OCI-LY3 (cell line): Measurements from ENCODE around the gene SCUBE1.

Experiments
- H2AFZ ChIP-seq: fragments of 200-600, 300-600 bp; shearing (Covaris generic); 2 replicates; pipeline ENCODE4 v1.6.0; 2014; ENCODE audit warnings: antibody characterized with exemption, low read depth, low read length
- H3K27ac ChIP-seq: fragments of 200-600, 300-600 bp; sonication (generic); 2 replicates; pipeline ENCODE4 v1.5.1; 2014; ENCODE audit warnings: mild to moderate bottlenecking, low read length, moderate library complexity, mixed read lengths
- H3K27me3 ChIP-seq: fragments of 200-600, 300-600 bp; sonication (generic); 2 replicates; pipeline ENCODE4 v1.6.1; 2014; ENCODE audit warnings: low read depth, low read length, mixed read lengths
- H3K36me3 ChIP-seq: fragments of 200-600, 300-600 bp; sonication (generic); replicated peaks from 2 replicates; pipeline ENCODE3; 2014; ENCODE audit warnings: low read depth, low read length, mixed read lengths
- H3K4me1 ChIP-seq: fragments of 300-600, 200-600 bp; sonication (generic); 2 replicates; pipeline ENCODE4 v1.6.1; 2014; ENCODE audit warnings: low read length, mixed read lengths
- H3K4me2 ChIP-seq: fragments of 200-600, 300-600 bp; sonication (generic); 2 replicates; pipeline ENCODE4 v1.6.1; 2014; ENCODE audit warnings: low read length, mixed read lengths
- H3K4me3 ChIP-seq: fragments of 300-600, 200-600 bp; sonication (generic); 2 replicates; pipeline ENCODE4 v1.5.1; 2014; ENCODE audit warnings: antibody characterized with exemption, mild to moderate bottlenecking, low read length, moderate library complexity
- H3K79me2 ChIP-seq: fragments of 300-600, 200-600 bp; shearing (Covaris generic); 2 replicates; pipeline ENCODE4 v1.6.1; 2014; ENCODE audit warnings: mild to moderate bottlenecking, low read length, mixed read lengths
- H3K9ac ChIP-seq: fragments of 300-600, 200-600 bp; shearing (Covaris generic); 2 replicates; pipeline ENCODE4 v1.6.0; 2014; ENCODE audit warnings: mild to moderate bottlenecking, low read length, moderate library complexity
- H3K9me3 ChIP-seq: fragments of 200-600, 300-600 bp; shearing (Covaris generic); 2 replicates; pipeline ENCODE4 v1.6.1; 2014; ENCODE audit warnings: low read length, mixed read lengths; ENCODE audit not compliant: insufficient read depth
- H4K20me1 ChIP-seq: fragments of 200-600, 300-600 bp; sonication (generic); 2 replicates; pipeline ENCODE4 v1.6.1; 2016; ENCODE audit warnings: low read length, mixed read lengths; ENCODE audit not compliant: insufficient read depth
- EZH2phosphoT487 ChIP-seq: fragments of 200-600 bp; shearing (Covaris generic); IDR thresholded peaks from 2 replicates; pipeline ENCODE4 v1.6.1; 2018; ENCODE audit warnings: antibody characterized with exemption, mixed run types, low read depth
- TF ChIP-seq, protein P1 (sequence below): fragments of 200-600, 300-600 bp; sonication (generic); IDR thresholded peaks from 2 replicates; pipeline ENCODE4 v1.5.1; 2014; ENCODE audit warnings: antibody characterized with exemption, low read length, low read depth

Gene SCUBE1

DNA sequence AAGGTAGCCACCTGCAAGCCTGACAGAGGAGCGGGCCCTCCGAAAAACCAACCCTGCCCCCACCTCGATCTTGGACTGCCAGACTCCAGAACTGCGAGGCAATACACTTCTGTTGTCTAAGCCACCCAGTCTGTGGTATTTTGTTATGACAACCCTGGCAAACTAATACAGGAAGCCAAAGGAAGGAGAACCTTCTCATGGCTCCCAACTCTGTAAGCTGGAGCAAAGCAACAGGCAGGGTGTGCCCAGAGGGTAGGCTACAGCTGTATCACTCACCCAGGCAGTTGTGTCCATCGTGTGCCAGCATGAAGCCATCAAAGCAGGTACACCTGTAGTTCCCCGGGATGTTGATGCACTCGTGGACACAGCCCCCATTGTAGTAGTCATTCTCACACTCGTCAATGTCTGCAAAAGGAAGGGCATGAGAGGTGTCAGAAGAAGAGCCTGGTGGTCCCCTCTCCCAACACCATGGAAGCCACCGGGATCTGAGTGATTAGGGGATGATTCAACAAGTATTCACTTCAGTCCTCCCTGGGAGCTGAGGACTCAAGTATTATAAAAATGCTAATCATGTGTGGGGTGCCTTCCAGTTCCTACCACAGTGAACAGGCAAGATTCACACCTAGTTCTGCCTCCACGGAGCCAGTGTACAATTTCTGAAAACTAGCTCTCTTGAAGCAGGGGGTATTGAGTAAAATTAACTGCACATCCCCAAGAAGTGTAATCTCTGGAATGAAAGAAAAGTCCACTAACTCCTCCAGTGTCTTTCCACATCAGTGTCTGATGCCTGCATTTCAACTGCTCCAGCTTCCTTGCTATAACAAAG is 23.3 kb downstream of the SCUBE1 start:
- Histone ChIP-seq H2AFZ (peak overlapping the region; percentile 75; the same call in 1 of the 2 replicates), H4K20me1 (no peaks in the 10 kb centered on the region), H3K4me2 (no peak overlapping the region), H3K27me3 (peaks cover 25% of the 10 kb centered on the region), H3K79me2 (no peaks in the 10 kb centered on the region), H3K9me3 (peaks cover 8% of the 10 kb centered on the region; the same call in 1 of the 2 replicates), H3K4me3 (no peak overlapping the region), H3K9ac (no peak overlapping the region), H3K36me3 (peaks cover 8% of the 10 kb centered on the region), H3K4me1 (peaks cover 14% of the 10 kb centered on the region), H3K27ac (no peak overlapping the region)
- TF ChIP-seq EZH2phosphoT487: no peak
- TF ChIP-seq, protein P1, sequence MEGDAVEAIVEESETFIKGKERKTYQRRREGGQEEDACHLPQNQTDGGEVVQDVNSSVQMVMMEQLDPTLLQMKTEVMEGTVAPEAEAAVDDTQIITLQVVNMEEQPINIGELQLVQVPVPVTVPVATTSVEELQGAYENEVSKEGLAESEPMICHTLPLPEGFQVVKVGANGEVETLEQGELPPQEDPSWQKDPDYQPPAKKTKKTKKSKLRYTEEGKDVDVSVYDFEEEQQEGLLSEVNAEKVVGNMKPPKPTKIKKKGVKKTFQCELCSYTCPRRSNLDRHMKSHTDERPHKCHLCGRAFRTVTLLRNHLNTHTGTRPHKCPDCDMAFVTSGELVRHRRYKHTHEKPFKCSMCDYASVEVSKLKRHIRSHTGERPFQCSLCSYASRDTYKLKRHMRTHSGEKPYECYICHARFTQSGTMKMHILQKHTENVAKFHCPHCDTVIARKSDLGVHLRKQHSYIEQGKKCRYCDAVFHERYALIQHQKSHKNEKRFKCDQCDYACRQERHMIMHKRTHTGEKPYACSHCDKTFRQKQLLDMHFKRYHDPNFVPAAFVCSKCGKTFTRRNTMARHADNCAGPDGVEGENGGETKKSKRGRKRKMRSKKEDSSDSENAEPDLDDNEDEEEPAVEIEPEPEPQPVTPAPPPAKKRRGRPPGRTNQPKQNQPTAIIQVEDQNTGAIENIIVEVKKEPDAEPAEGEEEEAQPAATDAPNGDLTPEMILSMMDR: no peak

DNA sequence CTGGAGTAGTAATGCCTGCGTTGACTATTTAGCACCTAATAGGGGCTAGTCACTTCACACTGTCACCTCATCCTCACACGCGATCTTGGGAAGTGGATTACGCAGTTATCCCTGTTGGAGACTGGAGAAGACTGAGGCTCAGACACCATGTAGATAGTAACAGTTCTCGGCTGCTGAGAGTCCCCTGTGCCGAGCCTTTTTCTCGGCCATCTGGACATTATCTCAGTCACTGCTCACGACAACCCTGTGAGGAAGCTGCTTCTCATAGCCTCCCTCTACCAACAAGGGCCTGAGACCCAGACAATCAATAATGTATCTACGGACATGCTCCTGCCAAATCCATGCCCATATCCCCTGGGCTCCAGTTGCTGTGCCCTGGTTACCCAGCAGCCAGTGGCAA is 25.9 kb downstream of the SCUBE1 start:
- H3K27me3 ChIP-seq: peaks cover 5% of the 10 kb centered on the region
- TF ChIP-seq, protein P1: no peak
- no peak for TF ChIP-seq EZH2phosphoT487

DNA sequence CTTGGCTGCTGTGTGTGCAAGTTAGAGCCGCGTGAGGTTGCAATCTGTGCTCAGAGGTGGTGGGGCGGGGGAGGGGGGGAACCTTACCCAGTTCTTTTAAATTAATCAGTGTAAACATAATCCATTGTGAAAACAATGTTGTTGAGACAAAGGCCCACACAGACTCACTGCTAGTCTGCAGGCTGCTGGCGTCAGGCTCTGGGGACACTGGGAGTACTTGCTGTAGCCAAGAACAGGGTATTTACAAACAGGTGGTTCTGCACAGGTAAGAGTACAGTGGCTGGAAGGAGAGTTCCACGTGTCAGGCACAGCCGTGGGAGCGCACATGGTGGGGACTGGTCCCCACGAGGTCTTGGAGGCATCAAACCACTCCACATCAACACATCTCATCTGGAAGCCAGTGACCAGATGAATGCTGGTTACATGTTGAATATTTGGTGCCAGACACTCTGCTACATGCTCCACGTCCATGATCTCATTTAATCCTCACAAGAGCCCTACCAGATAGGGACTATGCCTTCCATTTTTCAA is 27.4 kb downstream of the SCUBE1 start:
- H3K4me3 ChIP-seq: no peak overlapping the region
- TF ChIP-seq, protein P1: no peak
- no peak for TF ChIP-seq EZH2phosphoT487
- no peak overlapping the region for H3K4me2 ChIP-seq
- no peak overlapping the region for H3K27ac ChIP-seq
- H2AFZ ChIP-seq: no peak overlapping the region
- H4K20me1 ChIP-seq: no peaks in the 10 kb centered on the region
- peaks cover 5% of the 10 kb centered on the region for H3K27me3 ChIP-seq
- H3K9ac ChIP-seq: no peak overlapping the region
- no peaks in the 10 kb centered on the region for H3K79me2 ChIP-seq
- peaks cover 30% of the 10 kb centered on the region for H3K4me1 ChIP-seq
- H3K36me3 ChIP-seq: peaks cover 3% of the 10 kb centered on the region
- H3K9me3 ChIP-seq: peaks cover 5% of the 10 kb centered on the region; the same call in 1 of the 2 replicates

More for the DNA sequence above, 25.9 kb downstream of the SCUBE1 start:
- Histone ChIP-seq H3K36me3 (peaks cover 8% of the 10 kb centered on the region), H3K4me3 (no peak overlapping the region), H3K4me1 (peaks cover 34% of the 10 kb centered on the region), H4K20me1 (no peaks in the 10 kb centered on the region), H3K9ac (no peak overlapping the region), H3K4me2 (no peak overlapping the region), H3K79me2 (no peaks in the 10 kb centered on the region), H3K27ac (no peak overlapping the region), H2AFZ (no peak overlapping the region), H3K9me3 (peaks cover 8% of the 10 kb centered on the region; the same call in 1 of the 2 replicates)

DNA sequence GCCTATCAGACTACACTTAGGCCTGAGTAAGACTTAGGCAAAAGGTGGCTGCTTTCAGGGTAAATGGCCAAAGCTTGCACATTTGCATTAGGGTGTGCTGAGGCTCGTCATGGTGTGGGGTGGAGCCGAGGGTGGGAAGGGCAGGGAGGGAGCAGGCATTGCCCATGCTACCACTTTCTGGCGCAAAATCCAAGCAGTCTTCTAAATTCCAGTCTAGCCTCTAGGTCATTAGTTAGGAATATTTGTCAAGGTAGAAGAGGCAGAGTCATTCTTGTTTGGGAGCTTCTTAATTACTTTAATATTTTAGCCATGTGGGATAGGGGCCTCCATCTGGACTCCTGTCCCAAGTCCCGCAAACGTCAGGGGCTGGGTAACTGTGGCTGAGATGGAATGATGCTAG is 28.6 kb downstream of the SCUBE1 start:
- no peak for TF ChIP-seq EZH2phosphoT487
- TF ChIP-seq, protein P1: no peak
- Histone ChIP-seq H3K27ac (no peak overlapping the region), H4K20me1 (no peaks in the 10 kb centered on the region), H3K9me3 (no peaks in the 10 kb centered on the region), H3K4me2 (peak overlapping the region; percentile 28), H3K4me1 (peaks cover 27% of the 10 kb centered on the region), H3K36me3 (no peaks in the 10 kb centered on the region), H2AFZ (no peak overlapping the region), H3K9ac (no peak overlapping the region), H3K4me3 (no peak overlapping the region), H3K79me2 (no peaks in the 10 kb centered on the region), H3K27me3 (peaks cover 5% of the 10 kb centered on the region)
